ENCODE results near the gene CRY2.

The CRY2 gene

GRCh38 chr11:45932217-45932616 lies 84.9 kb downstream of the CRY2 start:
- no peak overlapping the region for H3K4me3 ChIP-seq (replicated peaks in 1 of 2; ENCODE audit: low read depth in 2 of 2, low read length in 2 of 2)
- TF ChIP-seq, protein P1, sequence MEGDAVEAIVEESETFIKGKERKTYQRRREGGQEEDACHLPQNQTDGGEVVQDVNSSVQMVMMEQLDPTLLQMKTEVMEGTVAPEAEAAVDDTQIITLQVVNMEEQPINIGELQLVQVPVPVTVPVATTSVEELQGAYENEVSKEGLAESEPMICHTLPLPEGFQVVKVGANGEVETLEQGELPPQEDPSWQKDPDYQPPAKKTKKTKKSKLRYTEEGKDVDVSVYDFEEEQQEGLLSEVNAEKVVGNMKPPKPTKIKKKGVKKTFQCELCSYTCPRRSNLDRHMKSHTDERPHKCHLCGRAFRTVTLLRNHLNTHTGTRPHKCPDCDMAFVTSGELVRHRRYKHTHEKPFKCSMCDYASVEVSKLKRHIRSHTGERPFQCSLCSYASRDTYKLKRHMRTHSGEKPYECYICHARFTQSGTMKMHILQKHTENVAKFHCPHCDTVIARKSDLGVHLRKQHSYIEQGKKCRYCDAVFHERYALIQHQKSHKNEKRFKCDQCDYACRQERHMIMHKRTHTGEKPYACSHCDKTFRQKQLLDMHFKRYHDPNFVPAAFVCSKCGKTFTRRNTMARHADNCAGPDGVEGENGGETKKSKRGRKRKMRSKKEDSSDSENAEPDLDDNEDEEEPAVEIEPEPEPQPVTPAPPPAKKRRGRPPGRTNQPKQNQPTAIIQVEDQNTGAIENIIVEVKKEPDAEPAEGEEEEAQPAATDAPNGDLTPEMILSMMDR (IDR thresholded peaks at IDR 0.05; ENCODE audit: low read depth, low read length) = no peak
- no peak for DNase-seq (ENCODE audit: low read depth in 2 of 2)

All from cardiac fibroblast (primary cell).